Femur (tissue), 1 donor: Measurements from ENCODE around the gene VIPR1.
"Not testable (repeated sequence)": the region's sequence is repeated elsewhere in the genome, so short reads cannot be mapped to it uniquely, and the experiment has no call there.

Experiments used
- DNase-seq: peaks from one replicate; pipeline ENCODE4 v3.0.0-alpha.2; 2017

Gene VIPR1

DNA sequence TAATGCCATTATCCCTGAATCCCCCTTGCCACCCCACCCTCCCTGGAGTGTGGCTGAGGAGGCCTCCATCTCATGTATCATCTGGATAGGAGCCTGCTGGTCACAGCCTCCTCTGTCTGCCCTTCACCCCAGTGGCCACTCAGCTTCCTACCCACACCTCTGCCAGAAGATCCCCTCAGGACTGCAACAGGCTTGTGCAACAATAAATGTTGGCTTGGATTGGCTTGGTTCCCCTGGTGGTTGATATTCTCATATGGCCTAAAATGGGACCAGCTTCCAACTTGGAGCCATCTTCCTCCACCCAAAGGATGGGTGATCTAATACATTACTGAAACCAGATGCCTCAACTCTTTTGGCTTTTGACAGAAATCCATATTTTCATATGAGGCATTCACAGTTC is 34.9 kb downstream of the VIPR1 start:
- no peak for DNase-seq

DNA sequence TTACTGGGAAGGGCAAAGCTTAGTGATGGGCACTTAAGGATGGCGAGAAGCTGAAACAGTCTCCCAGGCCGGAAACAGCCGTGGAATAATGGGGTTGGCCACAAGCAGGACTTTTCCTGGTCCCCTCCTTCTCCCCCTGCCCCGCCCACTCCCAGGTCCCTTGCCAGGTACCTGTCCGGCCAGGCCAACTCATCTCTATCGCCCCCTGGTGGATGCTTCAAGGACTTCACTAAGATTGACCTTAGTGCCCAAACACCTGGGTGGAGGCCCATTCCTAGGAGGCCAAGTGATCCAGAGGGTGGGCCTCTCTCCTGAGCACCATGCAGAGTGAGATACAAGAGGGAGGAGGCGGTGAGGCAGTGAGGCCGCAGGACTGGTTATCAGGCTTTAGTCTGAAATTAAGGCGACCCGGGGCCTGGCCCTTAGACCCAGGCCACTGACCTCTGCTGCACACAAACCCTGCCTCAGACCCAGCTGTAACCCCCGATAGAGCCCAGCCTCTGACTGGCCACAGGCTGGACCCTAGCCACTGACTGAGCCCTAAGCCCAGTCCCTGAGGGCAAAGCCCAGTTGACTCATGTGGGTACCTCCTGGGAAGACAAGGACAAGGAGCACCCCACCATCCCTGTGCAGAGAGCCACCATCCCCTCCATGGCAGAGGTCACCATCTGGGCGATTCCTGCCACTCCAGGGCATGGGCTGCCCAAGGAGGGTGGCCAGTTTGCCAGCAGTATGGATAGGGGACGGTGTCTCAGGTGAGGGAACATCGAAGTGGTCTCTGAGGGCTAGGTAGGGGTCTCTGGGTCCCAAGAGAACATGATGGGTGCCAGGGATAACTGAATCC is 37.6 kb downstream of the VIPR1 start:
- peak; percentile 41 for DNase-seq

DNA sequence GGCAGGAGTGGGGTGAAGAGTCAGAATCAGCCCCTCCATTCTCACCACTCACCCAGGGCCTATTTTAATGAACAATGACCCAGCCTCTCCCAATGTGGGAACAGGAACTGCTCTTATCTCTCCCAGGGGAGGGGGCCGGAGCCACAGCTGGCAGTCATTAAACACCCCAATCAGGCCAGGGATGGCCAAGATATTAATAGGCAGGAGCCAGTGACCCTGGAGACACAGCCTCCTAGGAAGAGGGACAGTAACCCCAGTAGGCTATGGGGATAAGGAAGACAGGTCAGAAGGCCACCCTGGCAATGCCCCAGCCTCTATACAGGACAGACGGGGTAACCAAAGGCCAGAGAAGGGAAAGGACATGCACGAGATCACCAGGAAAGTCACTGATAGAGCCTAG is 38.6 kb downstream of the VIPR1 start:
- DNase-seq = no peak

DNA sequence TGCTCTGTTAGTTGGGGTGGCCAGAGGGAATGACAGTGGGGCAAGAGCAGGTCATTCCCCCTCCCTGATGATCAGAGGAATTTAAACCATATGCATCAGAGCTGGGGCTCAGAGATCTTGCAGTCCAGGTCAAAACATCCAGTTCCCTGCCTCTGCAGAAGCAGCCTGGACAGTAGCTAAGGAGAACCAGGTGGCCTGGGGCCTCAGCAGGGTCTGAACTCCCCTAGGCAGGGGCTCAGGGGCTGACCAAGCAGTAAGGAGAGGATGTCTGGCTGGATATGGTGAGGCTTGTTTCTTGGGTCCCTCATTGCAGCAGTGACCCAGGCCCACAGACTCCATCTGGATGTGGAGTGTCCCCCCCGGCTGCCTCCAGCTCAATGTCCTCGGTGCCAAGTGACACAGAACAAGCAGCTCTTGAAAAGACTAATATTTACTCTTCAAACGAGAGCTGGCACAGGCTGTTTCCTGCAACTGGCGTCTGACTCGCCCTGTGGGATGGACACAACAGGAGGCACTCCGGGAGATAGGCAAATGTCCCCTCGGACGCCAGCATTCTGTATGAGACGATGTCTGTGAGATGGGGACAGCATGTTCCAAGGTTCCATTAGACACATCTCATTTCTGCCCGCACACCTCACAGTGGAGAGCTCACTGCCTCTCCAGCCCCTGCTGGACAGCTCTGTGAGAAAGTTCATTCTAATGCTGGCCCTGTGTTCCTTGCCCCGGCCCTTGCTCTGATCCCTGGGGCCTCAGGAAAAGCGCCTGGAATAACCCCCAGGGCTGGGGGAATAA is 42.2 kb downstream of the VIPR1 start:
- DNase-seq = no peak

DNA sequence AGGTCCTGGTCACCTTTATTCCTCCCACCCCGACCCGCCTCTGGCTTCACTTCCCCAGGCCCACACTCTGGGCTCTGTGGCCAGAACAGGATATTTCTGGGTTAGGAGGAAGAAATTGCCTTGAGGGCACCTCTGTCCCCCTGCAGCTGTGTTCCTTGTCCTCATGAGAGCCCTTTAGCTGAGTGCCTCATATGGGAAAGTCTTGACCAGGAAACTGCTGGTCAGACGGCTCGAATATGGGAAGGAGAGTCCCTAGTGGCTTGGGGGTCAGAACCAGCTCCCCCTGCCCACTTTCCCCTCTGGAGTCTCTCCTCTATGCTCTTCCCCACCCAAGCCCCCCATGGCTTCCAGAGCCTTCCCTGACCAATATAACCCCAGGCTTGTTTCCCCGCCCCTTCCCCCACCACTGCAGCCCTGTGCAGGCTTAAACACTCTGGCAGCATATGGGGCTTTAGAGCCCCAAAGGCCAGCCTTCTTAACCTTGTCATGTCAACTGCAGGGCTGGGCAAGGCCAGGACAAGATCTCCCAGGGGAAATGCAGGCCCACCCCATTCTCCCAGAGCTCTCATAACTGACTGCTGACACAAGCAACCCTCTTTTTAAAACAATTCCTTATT is 42.9 kb downstream of the VIPR1 start:
- DNase-seq = no peak

DNA sequence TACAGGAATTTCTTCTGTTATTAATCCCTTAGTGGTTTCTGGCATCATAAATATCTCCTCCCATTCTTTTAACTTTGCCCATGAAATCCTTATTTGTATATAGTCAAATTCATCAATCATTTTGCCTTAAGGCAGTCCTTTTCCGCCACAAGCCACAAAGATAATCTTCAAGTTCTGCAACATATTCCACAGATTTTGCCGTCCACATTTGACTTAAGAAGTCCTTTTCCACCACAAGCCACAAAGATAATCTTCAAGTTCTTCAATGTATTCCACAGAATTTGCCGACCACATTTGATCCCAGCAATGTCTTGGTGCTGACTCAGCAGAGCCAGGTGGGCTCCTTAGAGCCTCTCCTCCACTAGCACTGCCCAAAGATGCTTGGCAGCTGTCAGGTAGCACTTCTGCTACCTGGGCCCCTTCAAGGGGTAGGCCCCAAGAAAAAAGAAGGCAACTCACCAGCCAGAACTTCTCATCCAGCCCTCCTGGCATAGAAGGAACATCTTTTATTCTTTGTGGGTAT is 44.3 kb downstream of the VIPR1 start:
- DNase-seq = no peak

DNA sequence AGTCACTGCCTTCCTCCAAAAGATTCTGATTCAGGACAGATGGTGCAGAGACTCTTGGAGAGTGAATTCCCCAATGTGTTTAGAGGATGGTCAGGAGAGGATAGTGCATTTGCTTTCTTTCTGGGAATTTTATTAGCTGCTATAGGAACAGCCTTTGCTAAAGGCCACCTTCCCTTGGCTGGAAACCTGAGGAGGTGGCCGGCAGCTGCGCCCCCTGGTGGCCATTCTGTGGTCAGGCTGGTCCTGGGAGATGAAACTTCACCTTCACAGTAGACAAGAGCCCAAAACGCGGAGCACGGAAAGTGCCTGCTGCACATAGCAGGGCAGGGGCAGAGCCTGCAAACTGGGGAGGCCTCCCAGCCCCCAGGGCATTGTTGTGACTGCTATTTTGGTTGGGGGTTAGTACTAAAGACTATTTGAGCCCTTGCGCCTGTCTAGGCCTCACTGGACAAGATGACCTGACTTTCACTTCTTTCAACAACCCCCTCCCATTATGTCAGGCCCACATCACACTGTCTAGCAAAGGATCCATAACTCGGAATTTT is 45.0 kb downstream of the VIPR1 start:
- peak; percentile 74 for DNase-seq

DNA sequence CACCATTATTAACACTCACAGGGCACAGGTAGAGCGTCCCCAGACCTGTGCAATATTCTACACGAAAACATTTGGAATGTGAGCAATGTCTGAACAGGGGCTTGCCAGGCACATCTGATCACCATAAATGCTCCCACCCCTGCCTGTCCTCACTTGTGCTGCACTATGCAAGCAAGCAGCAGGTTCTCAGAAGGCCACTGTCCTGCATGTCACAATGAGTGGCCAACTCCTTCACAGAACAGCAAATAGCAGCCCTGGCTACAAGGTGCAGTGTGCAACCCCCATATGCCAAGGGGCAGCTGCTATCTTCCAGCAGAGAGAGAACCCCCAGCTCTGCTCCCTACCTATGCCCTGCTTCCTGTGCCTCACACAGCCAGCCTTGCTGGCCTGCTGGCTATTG is 46.7 kb downstream of the VIPR1 start:
- no peak for DNase-seq

DNA sequence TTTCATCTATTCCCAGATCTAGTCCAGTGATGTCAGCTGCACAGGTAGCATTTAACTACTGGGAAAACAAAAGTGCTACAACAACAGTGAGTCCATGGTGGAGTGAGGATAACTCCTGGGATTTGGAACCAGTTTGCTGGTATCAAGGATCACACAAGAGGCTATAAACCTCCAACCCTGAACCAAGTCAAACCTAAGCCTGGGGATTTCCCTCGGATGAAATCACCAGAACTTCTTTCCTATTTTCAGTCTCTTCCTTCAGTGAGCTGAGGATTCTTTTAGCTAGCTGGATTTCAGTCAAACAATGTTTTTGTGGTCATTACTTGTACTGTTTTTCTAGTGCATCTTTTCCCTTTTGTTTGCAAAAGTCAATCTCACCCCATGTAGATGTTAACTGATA is 47.8 kb downstream of the VIPR1 start:
- no peak for DNase-seq

DNA sequence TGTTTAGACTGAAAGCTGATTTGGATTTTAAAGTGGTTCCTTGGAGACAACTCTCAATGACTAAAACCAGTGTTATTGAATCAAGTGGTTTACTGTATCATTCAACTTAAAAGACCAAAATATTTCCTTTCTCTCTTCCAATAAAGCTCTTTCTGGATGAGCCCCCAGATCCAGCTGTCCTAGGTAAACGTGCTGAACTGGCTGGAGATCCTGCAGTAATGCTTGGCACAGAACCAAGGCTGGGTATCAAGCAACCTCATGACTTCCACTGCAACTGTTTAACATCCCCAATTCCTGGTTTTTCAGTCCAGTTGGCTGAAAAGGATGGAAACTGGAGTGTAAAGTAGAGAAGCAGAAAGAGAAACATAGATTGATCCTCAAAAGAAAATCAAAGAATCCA is 50.4 kb downstream of the VIPR1 start:
- no peak for DNase-seq

DNA sequence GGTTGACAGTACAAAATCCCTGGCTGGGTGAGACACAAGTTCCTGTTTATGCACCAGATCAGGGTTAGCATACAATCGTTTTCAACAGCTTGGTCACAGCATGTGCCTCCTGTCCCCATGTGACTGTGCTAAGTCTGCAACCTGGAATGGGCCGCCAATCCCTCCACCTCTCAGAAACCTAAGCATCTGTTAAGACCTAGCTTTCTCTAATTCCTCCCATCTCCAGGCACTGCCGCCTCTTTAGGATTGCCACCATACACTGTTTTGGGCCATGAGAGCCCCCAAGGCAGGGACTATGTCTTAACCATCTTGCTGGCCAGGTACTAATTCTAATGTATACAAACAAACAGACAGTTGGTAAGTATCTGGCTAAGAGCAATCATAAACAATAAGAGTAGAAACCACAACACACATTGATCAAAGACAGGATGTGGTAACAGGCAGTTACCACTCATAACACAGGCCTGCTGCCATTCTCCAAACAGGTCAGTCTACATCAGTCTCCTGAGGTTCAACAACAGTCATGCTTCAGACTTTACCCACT is 53.7 kb downstream of the VIPR1 start:
- DNase-seq = no peak

DNA sequence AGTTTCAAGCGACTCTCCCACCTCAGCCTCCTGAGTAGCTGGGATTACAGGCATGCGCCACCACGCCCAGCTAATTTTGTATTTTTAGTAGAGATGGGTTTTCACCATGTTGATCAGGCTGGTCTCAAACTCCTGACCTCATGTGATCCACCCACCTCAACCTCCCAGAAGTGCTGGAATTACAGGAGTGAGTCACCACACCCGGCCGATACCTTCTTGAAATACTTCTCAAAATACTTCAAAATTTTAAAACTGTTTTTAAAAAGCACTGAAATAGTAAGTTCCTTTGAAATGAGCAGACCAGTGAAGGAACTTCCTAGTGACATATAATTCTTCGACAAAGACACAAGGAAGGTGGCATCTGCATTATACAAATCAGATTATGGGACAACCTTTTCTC is 54.4 kb downstream of the VIPR1 start:
- DNase-seq = not testable (repeated sequence)

DNA sequence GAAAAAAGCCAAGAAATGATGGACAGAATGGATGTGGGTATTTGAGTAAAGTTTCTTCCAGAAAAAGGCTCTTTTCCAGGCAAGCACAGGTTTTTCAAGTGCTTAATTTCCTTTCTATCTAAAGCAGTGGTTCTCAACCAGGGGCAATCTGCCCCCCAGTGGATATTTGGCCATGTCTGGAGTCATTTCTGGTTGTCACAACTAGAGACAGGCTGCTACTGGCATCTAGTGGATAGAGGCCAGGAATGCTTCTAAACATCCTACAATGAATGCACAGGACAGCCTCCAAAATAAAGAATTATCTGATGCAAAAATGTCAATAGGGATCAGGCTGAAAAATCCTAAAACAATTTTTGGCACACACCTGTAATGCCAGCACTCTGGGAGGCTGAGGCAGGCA is 55.4 kb downstream of the VIPR1 start:
- DNase-seq = no peak

DNA sequence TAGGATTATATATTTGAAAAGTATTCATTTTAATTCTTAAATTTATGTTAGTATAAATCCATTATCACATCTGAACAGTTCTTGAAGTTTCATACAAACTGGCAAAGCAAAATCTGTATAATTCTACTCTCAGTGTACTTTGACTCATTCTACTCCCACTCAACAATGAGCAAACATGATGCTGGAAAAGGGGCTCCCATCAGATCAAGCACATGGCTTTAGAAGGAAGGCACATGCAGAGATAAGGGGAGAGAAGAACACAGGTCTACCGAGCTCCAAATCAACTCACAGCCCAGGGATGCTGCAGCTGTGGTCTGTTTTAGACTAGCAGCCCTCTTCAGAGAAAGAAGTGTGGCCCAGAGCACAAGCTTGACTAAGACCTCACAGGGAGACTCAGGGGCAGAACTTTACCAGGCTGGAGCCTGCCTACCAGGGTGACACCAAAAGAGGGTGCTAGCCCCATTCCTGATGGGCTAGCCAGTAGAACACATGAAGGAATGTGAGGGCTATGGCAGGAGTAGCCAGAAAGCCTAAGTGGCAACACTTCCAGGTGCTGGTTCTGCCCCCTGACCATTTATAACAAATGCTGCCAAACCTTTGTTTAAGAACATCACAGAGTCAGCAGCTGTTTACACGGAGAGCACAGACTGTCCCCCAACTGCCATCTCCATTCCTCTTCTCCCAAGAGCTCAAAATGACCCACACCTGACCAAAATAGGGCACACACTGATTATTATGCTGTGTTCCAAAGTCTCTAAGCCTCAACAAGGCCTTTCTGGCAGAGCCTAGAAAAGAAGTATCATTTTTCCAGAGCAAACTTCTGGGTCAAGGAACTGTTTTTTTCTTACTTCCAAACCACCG is 59.8 kb downstream of the VIPR1 start:
- no peak for DNase-seq

DNA sequence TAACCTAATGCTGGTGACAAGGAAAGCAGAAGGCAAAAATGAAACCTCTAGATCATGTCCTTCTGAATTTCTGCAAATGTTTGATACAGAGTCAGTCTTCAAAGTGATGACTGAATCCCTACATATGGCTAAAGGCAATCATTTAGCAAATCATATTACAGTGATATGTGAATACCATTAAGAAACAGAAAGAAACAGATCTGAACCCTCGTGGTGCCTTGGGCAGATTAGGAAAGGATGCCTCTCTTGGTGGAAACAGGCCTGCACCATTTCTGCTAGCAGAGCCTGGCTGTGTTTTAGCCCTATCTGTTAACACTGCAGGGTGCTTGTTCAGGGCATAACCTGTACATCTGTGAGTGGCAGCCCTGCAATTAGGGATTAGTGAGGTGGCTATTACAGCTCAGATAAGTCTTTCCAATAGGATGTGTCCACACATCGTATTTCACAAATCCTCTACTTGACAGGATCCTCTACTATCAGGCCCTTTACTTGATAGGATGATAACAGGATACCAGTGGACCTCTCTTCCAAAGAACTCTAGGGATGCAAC is 67.2 kb downstream of the VIPR1 start:
- DNase-seq = no peak

DNA sequence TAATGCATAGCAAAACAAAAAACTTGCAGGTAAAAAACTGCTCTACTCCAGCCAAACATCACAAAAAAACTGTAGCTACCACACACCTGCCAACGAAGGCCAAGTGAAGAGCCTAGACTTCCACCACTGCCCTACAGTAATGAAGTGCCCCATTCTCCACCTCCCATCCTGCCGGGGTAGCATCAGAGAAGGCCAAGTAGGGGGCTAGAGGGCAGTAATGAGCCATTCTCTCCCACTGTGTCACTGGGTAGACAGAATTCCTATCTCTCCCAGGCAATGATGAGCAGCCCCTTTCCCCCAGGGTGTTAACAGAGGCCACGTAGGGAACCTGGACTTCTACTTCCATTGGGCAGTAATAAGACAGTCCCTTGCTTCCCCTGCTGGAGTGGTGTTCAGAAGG is 69.8 kb downstream of the VIPR1 start:
- no peak for DNase-seq

DNA sequence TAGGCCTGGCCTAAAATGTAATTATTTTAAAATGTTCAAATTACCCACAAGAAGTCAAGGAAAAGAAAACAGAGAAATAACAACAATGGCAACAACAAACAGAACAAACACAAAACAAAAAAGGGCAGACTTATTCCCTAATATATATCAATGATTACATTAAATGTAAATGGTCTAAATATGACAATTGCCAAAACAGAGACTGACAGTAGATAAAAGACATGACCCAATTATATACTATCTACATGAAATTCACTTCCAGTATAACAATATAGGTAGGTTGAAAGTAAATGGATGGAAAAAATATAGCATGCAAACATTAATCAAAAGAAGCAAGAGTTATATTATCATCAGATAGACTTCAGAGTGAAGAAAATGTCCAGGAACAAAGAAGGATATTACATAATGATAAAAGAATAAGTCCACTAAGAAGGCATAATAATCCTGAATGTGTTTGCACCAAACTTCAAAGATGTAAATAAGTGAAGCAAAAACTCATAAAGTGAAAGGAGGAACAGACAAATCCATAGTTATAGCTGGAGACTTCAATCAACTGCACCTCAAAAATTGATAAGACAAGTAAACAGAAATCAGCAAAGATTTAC is 72.8 kb downstream of the VIPR1 start:
- DNase-seq = no peak

DNA sequence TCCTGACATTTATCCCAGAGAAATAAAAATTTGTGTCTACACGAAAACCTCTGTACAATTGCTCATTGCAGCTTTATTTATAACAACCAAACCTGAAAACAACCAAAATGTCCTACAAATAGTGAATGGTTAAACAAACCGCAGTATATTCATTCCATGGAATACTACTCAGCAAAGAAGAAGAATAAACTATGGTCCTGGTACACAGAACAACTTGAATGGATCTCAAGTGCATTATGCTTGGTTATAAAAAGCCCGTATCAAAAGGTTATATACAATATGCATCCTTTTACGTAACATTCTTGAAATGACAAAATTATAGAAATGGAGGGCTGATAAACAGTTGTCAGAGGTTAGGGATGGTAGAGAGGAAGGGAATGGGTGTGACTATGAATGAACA is 75.6 kb downstream of the VIPR1 start:
- DNase-seq = no peak

DNA sequence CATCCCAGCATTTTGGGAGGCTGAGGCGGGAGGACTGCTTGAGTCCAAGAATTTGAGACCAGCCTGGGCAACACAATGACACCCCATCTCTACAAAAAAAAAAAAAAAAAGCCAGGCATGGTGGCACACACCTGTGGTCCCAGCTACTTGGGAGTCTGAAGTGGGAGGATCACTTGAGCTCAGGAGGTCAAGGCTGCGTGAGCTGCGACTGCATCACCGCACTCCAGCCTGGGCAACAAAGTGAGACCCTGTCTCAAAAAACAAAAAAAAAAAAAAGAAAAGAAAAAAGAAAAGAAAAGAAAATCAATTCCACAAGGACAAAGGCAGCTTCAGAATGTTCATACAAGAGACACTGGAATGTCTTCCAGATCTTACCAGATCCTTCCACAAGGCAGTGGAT is 76.9 kb downstream of the VIPR1 start:
- not testable (repeated sequence) for DNase-seq

DNA sequence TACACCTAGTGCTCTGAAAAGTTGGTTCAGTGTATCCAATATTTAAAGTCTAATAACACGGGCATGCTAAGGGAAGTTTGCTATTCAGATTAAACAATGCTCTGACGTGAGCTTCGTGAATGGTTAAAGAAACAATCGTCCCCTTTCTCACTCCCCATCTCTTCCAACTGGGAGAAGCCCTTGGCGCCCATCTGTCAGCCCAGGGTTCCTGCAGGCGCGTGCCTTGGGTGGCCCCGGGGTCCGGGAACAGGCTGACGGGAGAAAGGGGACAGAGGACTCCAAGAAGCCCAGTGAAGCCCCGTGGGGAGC is 78.9 kb downstream of the VIPR1 start:
- DNase-seq = no peak

DNA sequence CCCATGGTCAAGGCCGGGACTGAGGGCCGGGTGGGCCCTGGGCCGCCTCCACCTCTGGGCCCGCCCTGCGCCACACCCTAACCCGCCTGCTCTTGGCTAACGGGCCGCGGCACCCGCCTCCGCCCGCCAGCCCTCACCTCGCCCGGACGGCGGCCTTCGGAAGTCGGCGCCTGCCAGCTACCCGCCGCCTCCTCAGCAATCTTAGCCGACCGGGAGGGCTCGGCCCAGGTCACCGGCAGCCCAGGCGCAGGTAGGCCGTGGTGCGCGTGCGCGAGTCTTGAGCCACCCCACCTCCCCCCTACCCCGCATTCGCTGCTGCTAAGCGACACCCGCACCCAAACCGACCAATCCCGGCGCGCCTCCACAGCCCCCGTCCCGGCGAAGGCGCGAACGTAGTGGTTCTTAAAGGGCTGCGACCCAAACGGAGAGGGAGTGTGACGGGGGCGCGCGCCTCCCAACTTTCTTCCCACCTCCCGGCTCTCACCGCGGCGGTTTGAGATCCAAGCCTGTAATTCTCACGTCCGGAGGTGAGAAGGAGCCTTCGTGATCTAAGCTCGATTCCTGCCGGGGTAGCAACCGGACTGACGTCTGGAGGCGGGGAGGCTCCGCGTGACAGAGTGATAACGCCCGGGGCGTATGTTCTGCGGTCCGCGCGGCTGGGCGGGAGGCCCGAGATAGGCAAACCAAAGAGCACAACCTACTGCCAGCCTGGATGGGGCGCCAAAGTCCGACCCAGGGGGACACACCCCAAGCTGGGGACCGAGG is 79.4 kb downstream of the VIPR1 start, which contains the start of gene SEC22C:
Gene SEC22C (minus strand): TSS at position 259 of the 765 bp plus-strand sequence. CDS start 12,921 bp downstream, outside the sequence.
- DNase-seq = peak; percentile 96
